T-helper 1 cell (primary cell): ENCODE data around the gene RAB15.
"Not testable (repeated sequence)": the region's sequence is repeated elsewhere in the genome, so short reads cannot be mapped to it uniquely, and the experiment has no call there.

Experiments
- DNase-seq, 5 donors: peaks; one replicate each; pipeline ENCODE4 v3.0.0-alpha.2; 2012 to 2020

RAB15 gene

GRCh38 chr14:64937171-64937820, 34.8 kb downstream of the RAB15 start:
- no peak for DNase-seq

GRCh38 chr14:64935508-64935907, 36.6 kb downstream of the RAB15 start:
- no peak for DNase-seq

- no peak for DNase-seq
Observed at GRCh38 chr14:64934338-64934929, 37.7 kb downstream of the RAB15 start.

DNA sequence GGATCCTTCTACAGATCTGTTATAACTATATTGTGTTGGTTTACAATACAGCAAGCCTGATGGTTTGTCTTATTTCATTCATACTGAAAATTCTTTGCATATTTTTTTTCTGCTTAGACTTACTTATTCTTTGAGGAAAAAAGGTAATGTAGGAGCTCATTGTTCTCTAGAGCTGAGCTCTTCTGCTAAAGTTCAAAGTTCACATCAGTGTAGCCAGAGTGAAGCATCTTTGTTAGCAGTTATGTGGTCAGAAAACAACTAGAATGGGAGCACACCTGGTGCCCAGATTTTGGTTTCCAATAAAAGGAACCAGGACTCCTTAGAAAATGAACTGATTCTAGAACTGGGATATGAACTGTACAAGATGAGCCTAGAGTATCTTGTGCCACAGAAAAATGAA, 39.9 kb downstream of the RAB15 start:
- DNase-seq, result no peak

DNA sequence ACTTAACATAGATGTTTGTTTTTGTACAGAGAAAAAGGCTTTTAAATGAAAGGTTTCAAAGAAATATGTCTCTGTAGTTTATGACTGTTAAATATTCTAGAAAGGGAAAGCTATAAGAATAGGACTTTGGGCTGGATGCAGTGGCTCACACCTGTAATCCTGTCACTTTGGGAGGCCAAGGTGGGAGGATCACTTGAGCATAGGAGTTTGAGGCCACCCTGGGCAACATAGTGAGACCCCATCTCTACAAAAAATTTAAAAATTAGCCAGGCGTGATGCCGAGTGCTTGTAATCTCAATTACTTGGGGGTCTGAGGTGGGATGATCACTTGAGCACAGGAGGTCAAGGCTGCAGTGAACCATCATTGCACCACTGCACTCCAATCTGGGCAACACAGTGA, 41.0 kb downstream of the RAB15 start:
- no peak for DNase-seq

GRCh38 chr14:64930085-64930843, 41.9 kb downstream of the RAB15 start:
- no peak for DNase-seq

DNA sequence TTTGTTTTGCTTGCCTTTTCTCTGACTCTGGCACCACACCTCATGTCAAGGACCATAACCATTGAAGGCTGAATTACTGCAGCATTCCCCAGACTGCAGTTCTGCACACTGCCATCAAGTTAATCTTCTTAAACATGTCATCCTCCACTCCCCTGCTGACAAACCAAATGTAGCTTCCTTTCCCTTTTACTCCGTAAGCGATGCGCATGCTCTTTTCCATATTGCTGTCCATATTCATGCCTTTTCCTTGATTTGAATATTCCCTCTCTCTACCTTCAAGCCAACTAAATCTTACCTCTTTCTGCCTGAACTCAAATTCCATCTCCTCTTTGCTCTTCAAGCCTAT, 43.1 kb downstream of the RAB15 start:
- no peak for DNase-seq

DNA sequence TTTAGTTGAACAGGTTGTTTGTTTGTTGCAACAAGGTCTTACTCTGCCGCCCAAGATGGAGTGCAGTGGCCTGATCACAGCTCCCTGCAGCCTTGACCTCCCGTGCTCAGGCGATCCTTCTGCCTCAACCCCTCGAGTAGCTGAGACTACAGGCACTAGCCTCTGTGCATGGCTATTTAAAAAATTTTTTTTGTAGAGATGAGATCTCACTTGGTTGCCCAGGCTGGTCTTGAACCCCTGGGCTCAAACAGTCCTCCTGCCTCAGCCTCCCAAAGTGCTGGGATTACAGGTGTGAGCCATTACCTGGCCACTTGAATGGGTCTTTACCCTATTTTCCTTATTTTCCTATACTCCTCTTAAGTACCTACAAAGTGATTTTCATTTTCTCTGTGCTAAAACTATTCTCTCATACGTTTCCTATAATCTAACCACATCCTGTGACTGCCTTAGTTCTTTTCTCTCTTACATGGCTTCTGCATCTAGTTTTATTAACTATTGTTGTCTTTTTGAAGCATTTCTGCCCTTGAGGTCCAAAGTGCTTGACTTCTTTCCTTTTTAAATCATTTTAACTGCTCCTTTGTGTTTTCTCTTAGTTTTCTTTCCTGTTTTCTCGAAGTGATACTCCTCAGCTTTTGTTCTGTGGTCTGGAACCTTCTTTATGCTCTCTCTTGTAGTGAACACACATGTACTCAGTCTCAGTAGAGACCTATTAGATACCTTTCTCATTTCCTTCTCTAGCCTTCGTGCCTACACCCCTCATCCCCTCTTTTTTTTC, 43.7 kb downstream of the RAB15 start:
- peak in 1 of 5 donors; percentile 57 for DNase-seq

GRCh38 chr14:64927031-64927430, 45.1 kb downstream of the RAB15 start:
- DNase-seq, result no peak

DNA sequence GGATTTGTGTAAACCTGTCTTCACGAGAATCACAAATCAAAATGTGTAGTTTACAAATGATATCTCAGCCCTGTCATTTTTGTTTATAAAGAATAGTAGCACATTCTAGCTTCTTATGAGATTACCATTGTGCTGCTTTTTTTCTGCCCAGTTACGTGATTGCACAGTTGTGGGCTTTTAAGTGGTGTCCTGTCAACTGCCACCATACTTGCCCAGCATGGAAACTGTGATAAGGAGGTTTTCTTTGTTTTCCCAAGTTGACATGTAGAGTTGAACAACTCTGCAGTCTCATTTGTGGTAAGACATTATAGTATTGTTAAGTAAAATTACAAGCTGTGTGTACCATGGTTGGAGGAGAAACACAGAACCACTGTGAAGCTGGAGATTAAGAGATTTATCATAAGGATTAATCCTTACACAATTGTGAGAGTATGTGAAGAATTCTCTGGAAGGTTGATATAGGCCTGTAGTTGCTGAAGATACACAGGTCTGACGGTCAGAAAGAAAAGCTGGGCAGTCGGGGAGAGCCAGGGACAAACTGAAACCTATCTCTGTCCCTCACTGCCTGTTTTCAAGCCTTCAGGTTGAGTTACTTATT, 45.6 kb downstream of the RAB15 start:
- no peak for DNase-seq

DNA sequence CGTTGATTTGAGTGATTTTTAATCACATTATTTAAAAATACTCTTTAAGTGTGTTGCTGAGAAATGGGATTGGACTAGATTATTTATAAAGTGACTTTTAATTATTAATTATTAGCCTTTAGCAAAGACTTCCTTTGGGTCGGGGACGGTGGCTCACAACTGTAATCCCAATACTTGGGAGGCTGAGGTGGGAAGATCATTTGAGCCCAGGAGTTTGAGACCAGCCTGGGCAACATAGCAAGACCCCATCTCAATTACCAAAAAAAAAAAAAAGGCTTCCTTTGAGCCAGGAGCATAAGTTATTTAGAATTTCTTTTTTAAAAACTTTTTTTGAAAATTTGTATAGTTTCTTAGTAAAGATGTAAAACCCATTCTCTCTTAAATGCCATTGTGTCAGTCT, 49.1 kb downstream of the RAB15 start:
- DNase-seq, result no peak

GRCh38 chr14:64920465-64920864, 51.7 kb downstream of the RAB15 start:
- no peak for DNase-seq

GRCh38 chr14:64919618-64920017, 52.5 kb downstream of the RAB15 start:
- DNase-seq, result no peak

DNA sequence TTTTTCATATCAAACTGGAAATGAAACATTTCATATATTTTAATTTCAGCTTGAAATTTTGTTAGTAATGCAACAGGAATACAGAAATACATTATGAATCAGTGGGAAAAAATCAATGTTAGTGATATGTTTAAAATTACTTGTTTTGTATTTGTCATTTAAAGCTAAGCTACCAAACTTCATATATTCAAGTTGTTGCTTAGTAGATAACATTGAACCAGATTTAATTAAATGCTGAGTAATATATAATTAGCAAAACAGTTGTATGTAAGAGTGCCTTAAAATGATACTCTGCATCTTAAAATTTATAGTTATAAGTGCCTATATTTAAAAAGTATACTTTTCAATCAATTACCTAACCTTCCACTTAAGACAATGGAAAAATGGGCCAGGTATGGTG, 52.9 kb downstream of the RAB15 start:
- DNase-seq, result no peak

GRCh38 chr14:64918216-64918615, 53.9 kb downstream of the RAB15 start:
- no peak for DNase-seq

GRCh38 chr14:64915797-64916196, 56.3 kb downstream of the RAB15 start:
- DNase-seq, result no peak

DNA sequence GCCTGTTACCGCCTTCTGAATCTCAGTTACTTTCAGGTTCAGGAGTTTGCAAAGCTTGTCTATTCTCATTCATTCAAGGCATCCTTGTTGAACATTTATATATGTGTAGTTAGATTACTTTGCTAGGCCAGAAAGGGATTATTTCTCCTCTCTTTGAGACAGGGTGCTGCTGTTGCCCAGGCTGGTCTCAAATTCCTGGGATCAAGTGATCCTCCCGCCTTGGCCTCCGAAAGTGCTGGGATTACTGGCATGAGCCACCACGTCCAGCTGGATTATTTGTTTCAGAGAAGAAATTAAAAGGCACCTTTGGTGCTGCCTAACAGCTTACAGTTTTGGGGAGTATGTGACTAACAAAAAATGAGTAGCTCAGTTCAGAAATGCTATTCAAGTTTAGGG, 57.1 kb downstream of the RAB15 start:
- DNase-seq, result no peak

DNA sequence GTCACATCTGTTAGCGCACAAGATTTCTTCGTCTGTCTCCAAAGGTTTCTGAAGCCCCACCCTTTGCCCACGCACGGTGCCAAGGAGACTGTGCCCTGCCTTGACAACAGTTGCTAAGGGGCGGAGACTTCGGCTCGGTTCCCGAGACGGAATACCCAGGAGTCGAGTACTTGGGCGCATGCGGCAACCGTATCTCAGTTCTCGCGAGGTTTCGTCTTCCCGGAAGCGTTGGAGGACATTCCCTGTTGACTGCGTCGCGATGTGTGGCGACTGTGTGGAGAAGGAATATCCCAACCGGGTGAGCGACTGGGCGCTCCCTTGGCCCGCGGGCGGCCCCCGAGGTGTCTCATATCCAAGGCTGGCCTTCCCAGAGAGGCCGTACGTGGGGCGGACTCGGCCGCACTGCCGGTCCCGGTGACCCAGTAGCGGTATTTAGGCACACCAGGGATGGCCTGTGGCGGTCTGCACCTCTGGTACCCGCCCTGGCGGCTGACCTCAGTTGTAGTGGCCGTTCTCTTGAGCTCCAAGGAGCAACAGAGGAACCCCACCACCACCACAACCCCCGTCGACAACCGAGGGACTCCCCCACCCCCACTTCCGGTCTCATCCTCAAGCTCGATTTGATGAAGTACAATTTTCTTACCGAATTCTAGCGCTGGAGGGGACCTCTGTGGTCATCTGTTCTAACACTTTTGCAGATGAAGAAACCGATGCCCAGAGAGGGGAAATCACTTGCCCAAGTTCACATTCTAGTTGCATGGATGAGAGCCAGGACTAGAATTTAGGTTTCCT, 57.7 kb downstream of the RAB15 start, which contains the start of gene CHURC1:
Gene CHURC1, plus strand, starts transcription at position 219 of the 792 bp plus-strand sequence. Its CDS starts 41 bp downstream, at position 260.
- DNase-seq, result peak; percentile 93 to 98 (median 96)

DNA sequence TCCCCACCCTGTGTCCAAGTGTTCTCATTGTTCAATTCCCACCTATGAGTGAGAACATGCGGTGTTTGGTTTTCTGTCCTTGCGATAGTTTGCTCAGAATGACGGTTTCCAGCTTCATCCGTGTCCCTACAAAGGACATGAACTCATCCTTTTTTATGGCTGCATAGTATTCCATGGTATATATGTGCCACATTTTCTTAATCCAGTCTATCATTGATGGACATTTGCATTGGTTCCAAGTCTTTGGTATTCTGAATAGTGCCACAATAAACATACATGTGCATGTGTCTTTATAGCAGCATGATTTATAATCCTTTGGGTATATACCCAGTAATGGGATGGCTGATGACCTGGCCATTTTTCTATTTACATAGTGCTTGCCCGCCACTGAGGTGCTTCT, 58.7 kb downstream of the RAB15 start:
- DNase-seq, result not testable (repeated sequence)

DNA sequence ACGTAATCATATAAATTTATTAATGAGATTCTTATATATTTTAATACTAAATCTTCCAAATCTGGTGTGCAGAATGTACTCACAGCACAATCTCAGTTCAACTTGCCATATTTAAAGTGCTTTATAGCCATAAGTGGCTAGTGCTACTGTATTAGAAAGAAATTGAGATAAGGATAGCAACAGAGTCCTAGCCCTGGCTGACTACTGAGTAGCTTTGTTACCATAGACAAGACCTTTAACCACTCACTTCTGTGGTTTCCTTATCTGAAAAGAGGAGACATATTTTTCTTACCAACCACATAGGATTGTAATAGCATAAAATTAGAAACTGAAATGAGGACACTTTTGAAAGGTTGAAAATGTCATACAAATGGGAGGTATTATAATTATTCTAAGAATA, 59.9 kb downstream of the RAB15 start:
- DNase-seq, result no peak

GRCh38 chr14:64910847-64911495, 61.2 kb downstream of the RAB15 start:
- DNase-seq, result no peak

GRCh38 chr14:64906022-64906421, 66.1 kb downstream of the RAB15 start:
- no peak for DNase-seq
